Cortex of kidney (tissue), 1 donor: ENCODE results near the gene ABCC12.
"Not testable (repeated sequence)": the region's sequence is repeated elsewhere in the genome, so short reads cannot be mapped to it uniquely, and the experiment has no call there.

ENCODE experiments used
- DNase-seq: peaks from one replicate; lab custom pipeline; 2025; lab: John Stamatoyannopoulos, UW

ABCC12 gene

GRCh38 chr16:48155926-48156789, at the start of gene ABCC12:
TSS of gene ABCC12 (minus strand) at chr16:48155993. CDS start at chr16:48146424, 9,569 bp downstream.
- DNase-seq: no peak

GRCh38 chr16:48204825-48205151, 49.0 kb upstream of the ABCC12 start:
- DNase-seq: no peak

GRCh38 chr16:48203974-48204824, 48.4 kb upstream of the ABCC12 start:
- no peak for DNase-seq

DNA sequence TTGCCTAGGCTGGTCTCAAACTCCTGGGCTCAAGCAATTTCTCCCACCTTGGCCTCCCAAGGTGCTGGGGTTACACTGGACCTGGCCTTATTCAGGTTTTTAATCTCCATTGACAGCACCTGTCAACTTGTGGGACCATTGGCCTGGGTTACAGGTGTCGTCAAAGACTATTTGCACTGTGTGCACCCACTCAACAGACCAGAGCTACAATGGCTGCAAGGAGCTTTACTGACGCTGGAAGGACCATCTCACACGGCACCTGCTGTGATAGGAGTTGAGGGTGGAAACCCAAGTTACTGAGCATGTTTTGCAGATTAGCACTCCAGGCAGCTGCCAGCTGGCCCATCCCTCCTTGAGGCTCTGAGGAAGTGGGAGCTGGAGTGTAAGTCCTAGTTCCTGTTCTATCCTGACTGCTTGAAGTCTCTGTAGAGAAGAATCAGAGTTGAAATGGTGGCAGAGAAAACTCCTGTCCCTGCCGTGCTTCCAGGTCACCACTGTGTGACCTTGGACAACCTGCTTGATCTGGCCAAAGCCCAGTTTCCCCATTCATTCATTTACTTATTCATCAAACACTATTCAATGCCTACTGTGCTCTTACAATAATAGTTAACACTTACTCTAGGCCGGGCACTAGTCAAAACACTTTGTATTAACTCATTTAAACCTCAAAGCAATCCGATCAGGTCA, 45.9 kb upstream of the ABCC12 start:
- no peak for DNase-seq

DNA sequence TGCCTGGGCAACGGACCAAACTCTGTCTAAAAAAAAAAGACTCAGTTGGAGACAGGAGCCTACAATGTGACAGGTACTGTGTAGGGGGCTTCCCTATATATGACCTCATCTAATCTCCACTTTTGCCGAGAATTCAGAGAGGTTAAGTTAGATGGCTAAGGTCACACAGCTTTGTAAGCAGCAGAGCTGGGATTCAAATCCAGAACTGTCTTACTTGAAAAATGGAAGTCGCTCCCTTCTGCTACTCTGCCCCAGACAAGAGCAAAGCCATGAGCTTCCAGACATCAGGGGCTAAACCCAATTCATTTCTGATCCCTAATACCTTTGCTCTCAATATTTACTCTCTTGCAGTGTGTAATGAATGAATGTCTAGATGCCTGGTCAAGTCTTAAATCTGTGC, 41.5 kb upstream of the ABCC12 start:
- DNase-seq: no peak

- no peak for DNase-seq
Observed at GRCh38 chr16:48194828-48195556, 39.2 kb upstream of the ABCC12 start.

- DNase-seq: no peak
Observed at GRCh38 chr16:48193846-48194245, 38.1 kb upstream of the ABCC12 start.

DNA sequence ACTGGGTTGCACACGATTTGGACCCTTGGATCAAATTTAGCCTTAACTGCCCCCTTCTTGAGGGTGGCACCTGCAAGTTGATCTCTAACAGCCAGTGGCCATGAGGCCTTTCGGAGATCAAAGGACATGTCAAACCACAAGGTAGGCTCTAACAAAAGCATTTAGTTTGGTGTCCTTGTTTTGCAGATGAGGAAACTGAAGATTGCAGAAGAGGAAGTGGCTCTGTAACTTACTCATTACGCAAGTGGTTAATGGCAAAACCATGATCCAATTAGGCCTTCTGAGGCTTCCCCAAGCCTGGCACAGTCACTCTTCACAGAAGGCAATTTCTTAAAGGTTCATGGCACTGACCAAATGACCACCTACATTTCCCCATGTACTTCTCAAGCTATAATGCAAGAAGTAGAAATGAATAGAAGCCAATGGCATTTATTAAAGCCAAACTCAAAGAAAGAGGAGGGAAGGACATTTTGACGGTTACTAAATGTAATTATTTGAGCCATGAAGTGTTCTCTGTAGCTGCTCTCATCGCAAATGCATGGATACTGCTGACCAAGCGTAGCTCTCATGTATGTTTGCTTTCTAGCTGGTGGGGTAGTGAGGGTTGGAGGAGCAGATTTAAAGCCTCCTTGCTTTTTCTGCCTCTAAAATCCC, 32.8 kb upstream of the ABCC12 start:
- DNase-seq: no peak

- DNase-seq: no peak
Observed at GRCh38 chr16:48187779-48188178, 32.0 kb upstream of the ABCC12 start.

DNA sequence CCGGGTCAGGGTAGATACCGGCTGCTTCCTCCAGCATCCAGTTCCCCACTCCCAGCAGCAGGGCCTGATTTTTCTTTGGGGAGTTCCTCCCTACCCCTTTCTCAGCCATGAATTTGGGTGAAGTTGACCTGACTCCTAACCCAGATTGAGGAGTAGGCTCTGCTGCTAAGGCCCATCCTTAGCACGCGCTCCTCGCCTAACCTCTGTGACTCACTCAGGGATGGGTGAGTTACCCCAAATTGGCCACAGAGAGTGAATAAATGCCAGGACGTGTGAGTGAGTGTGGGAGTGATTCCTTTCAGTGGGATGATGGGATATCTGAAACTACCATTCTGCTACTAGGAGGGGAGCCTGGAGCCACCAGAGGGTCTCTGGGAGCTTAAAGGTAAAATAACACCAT, 28.9 kb upstream of the ABCC12 start:
- DNase-seq: no peak

DNA sequence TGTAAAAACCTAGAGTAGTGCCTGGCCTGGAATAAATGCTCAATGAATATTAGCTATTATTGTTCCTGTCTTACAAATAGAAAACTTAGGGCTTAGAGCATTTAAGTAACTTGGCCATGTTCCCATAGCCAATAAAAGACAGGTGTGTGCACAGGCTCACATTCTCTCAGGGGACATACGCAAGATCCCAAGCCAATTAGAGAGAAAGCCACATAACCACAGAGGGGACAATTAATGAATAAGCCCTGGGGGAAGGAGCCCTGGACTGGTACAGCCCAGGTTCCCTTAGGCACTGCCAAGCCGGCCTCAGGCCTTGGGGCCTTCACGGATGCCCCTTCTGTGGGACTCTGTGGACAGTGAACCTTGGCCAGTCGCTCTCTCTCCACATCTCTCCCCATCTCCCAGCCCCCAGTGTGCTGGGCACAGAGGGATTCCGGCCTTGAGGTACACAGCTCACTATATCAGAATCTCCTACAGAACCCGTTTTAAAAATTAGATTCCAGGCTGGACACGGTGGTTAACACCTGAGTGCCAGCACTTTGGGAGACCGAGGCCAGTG, 27.3 kb upstream of the ABCC12 start:
- DNase-seq: no peak

DNA sequence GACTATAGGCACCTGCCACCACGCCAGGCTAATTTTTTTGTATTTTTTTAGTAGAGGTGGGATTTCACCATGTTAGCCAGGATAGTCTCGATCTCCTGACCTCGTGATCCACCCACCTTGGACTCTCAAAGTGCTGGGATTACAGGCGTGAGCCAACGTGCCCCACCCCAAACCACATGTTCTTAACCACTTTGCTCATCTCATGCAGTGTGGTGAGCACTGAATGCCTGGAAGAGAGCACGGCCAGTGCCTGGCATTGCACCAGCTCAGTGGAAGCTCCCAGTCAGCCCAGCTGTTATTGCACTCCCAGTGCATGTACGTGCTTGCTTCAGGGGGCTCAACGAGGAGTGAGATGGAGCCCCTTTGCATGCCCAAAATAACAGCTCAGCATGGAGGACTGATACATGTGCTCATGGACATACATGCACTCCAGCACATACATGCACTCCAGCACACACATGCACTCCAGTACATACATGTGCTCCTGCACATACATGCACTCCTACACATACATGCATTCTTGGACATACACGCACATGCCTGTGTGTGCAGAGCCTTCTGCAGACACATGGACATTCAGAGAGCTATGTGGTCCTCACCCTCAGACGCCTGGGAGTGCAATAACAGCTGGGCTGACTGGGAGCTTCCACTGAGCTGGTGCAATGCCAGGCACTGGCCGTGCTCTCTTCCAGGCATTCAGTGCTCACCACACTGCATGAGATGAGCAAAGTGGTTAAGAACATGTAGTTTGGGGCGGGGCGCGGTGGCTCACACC, 26.1 kb upstream of the ABCC12 start:
- DNase-seq: not testable (repeated sequence)

DNA sequence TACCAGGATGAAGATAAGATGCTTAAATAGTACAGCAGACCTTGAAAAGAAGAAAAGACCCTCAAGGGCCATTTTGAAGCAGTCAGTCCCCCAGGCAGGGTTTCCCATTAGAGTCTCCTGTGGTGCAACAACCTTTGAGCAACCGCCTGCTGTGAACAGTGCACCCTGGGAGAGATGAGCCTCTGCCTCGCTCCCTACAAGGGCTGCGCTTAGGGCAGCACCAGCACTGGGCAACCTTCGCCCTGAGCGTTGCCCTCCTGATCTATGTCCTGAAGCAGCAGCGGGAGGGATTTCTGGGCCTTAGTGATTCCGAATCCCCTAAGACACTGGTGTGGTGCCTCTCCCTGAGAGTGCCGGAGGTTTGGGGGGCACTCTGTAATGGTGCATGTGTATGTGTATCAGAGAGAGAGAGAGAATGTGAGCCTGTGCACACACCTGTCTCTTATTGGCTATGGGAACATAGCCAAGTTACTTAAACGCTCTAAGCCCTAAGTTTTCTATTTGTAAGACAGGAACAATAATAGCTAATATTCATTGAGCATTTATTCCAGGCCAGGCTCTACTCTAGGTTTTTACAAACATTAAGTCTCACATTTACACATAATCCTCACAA, 25.2 kb upstream of the ABCC12 start:
- no peak for DNase-seq

- DNase-seq: no peak
Observed at GRCh38 chr16:48176635-48177408, 21.0 kb upstream of the ABCC12 start.

- no peak for DNase-seq
Observed at GRCh38 chr16:48173889-48174288, 18.1 kb upstream of the ABCC12 start.

DNA sequence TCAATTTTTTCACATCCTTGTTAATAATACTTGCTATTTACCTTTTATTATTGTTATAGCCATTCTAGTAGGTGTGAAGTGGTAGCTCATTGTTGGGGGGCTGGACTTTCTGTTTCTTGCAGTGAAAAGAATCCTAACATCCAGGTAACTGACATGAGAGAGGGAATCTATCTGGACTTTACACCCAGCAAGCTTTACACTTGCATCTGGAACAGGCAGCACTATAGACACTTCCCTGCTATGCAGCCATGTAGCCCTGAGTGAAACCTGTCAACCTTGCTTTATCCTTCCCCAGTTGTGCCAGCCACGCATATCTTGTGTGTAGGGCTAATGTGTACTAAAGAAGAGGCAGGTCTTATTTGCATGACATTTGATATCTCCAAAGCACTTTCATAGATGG, 16.9 kb upstream of the ABCC12 start:
- DNase-seq: no peak

DNA sequence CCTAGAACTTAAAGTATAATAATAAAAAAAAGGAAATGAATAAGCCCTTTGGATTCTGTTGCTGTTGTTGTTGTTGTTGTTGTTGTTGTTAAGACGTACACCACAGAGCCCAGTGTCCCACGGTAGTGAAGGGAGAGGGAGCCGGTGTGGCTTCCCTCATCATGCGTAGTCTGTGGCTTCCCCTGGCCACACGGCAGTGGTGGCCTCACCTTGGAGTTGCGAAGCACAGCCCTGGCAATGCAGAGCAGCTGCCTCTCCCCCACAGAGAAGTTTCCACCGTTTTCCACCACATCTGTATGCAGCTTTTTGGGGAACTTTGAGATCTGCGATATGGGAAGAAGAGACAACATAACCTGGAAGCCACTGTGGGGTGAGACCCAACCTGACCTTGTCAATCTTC, 14.1 kb upstream of the ABCC12 start:
- no peak for DNase-seq

DNA sequence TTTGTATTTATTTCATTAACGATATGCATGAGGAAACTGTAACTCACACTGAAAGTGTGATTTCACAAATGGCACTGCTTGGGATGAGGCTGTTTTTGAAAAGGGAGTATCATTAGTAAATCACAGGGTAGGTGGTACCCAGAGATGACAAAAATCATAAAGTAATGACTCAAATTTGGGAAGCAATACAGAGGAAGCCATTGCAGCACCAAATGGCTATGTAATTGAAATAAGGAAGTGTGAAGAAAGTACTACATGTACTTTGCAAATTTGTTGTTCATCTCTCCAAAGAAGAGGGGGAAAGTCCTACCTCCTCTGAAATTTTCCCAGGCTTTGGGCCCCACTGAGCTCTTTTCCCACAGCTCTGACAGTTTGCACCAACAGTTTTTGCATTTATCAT, 12.3 kb upstream of the ABCC12 start:
- no peak for DNase-seq

GRCh38 chr16:48166617-48167016, 10.8 kb upstream of the ABCC12 start:
- DNase-seq: not testable (repeated sequence)
